Measurements from ENCODE around the gene GALNT7. TPM values are rescaled to one million over a fixed set of nuclear protein-coding genes. Genes with fewer than 3 reads are reported as not detected.

Gene GALNT7
- total RNA-seq, 4 donors from 2014 or later: 6.8 to 24.8 (median 14.2) TPM

DNA sequence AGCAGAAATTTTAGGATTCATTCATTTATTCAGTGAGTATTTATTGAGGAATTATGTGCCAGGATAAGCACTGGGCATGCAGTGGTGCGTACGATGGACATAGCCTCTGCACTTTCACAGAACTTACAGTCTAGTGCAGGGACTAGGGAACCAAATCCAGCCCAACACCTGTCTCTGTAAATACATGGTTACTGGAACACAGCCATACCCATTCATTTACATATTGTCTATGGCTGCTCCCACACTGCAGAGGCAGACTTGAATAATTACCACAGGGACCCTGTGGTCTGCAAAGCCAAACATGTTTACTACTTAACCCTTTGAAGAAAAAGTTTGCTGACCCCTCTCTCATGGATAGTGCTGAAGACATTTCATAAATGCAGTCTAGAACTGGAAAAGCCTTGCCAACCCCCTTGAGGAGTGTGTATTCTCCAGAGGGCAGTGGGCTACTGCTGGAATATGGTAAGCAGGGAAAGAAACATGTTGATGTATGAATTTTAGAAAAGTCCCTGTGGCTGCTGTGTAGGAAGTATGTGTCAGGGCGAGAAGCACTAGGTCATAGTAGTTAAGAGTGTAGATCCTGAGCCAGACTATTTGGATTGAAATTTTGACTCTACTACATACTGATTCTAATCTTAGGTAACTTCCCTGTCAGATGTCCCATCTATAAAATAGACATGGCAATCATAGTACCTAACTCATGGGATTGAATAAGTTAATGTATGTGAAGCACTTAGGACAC is 75.5 kb downstream of the GALNT7 start:
- TF ChIP-seq, protein P1, sequence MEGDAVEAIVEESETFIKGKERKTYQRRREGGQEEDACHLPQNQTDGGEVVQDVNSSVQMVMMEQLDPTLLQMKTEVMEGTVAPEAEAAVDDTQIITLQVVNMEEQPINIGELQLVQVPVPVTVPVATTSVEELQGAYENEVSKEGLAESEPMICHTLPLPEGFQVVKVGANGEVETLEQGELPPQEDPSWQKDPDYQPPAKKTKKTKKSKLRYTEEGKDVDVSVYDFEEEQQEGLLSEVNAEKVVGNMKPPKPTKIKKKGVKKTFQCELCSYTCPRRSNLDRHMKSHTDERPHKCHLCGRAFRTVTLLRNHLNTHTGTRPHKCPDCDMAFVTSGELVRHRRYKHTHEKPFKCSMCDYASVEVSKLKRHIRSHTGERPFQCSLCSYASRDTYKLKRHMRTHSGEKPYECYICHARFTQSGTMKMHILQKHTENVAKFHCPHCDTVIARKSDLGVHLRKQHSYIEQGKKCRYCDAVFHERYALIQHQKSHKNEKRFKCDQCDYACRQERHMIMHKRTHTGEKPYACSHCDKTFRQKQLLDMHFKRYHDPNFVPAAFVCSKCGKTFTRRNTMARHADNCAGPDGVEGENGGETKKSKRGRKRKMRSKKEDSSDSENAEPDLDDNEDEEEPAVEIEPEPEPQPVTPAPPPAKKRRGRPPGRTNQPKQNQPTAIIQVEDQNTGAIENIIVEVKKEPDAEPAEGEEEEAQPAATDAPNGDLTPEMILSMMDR (IDR thresholded peaks at IDR 0.05; ENCODE audit: low read depth): no peak

DNA sequence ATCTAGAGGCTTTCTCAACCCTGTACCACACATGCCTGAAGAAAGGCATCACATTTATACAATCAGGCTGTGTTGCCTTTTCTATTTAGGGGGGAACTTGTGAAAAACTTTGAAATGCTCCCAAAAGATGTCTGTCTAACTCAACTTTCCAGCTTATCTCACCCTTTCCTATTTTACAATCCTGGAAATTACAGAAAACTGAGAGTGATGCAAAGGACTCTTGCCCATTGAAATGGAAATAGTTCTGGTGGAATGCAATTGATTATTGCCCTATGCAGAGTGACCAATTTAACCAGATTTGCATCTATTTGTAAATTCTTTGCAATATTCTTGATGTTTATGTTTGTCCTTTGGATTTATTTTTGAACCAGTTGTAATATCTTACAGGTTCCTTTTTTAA is 77.3 kb downstream of the GALNT7 start:
- TF ChIP-seq, protein P1 (IDR thresholded peaks at IDR 0.05; ENCODE audit: low read depth): no peak

DNA sequence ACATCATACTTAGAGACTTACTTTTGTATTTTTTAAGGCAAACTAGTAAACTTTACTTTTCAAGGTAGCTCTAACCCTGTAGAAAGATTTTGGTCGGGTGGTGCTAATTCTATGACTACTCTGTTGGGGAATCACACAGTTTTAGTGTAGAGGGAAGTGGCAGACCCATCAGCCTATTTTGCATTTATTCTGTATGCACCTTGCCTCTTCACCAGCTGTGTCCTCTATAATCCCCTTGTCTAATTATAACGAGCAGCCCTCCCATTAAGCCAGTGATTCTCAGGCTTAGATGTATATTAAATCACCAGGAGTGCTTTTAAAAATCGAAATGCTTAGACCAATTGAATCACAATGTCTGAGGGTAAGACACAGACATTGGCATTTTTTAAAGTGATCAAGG is 78.1 kb downstream of the GALNT7 start:
- TF ChIP-seq, protein P1 (IDR thresholded peaks at IDR 0.05; ENCODE audit: low read depth): no peak

DNA sequence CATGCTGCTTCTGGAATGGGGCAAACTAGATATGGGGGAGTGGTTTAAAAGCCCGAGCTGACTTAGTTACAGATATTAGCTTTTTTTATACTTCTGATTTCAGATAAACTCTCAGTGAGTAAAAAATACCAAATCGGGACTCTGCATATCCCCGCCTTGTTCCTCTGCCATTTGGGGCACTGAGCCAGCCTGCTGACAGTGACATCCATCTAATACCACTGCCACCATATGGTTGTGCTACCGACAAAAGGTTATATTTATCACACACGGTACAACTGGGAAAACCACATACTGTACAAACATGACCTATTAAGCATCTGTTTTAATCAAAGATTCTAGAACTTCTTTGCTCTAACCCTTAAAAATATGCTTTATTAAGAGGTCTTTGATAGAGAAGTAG is 78.7 kb downstream of the GALNT7 start:
- TF ChIP-seq, protein P1 (IDR thresholded peaks at IDR 0.05; ENCODE audit: low read depth): no peak

DNA sequence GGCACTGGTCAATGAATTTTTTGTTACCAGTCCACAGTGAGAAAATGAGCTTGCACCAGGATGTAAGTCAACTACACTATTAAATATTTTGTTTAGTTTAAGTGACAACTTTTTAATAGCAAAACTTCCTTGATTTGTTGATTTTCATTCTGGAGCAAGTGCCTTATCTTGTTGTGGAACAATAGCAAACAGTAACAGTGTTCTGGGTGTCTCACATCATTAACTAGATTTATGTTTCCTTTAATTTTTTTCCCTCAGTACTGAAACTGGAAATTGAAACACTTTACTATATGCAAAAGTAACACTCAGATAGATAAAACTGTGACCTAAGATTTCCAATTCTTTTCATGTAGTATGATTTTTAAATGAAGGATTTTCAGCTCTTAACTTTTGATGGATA is 80.1 kb downstream of the GALNT7 start:
- TF ChIP-seq, protein P1 (IDR thresholded peaks at IDR 0.05; ENCODE audit: low read depth): no peak

DNA sequence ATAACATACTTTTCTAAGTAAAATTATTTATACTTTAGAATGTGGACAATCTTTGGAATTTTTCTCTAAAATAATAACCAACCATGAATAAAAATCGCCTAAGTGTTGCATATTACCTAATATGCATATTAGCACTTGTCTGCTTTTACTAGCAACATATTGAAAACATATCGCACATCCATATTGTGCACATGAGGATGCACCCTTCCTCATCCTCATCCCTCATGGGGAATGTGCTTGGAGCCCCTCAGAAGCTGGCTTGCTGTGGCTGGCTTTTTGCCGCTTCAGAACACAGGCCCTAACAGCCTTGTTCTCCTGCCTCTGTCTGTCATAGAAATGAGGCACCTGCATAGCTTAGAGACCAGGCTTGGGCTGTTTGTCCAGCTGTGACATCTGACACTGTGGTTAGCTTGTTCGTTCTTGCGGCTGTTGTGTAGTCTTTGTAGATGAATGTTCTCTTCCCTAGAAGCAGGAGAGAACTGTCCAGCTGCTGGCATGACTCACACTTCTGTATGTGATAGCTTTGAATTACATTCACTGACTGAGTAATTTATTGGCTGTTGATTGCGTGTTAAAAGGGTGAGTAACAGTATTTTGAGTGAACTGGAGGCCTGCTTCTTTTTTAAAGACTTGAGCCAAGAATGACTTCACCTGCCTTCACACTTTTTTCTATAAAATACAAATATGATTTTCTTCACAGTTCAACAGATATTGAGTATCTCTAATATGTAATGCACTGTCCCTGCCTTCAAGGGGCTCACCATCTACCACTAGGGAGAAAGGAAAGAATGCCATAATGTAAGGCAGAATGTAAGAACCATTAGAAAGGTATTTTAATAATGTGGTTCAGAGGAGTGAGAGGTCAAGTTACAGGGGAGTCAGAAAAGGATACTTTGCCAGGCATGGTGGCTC is 83.7 kb downstream of the GALNT7 start:
- TF ChIP-seq, protein P1 (IDR thresholded peaks at IDR 0.05; ENCODE audit: low read depth): no peak

DNA sequence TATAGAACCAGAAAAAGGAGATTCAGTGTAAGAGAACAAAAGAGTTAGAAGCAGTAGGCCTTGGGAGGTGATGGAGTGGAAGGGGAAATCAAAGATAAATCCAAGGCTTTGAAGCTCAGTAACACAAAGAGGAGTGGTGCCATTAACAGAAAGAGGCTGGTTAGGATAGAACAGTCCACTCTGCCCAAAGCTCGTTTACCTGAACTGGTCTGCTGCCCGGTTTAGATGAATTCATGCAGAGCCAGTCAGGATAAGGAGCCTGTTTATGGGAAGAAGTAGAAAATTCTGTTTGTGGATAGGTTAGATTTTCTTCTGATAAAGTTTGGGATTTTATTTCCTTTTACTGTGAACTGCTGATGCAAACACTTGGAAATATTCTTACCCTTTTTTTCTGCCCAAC is 85.0 kb downstream of the GALNT7 start:
- TF ChIP-seq, protein P1 (IDR thresholded peaks at IDR 0.05; ENCODE audit: low read depth): no peak

Data from subcutaneous adipose tissue (tissue), 4 donors.